ENCODE results near the gene CCDC134.
"Not testable (repeated sequence)": the region's sequence is repeated elsewhere in the genome, so short reads cannot be mapped to it uniquely, and the experiment has no call there.

CCDC134 gene

DNA sequence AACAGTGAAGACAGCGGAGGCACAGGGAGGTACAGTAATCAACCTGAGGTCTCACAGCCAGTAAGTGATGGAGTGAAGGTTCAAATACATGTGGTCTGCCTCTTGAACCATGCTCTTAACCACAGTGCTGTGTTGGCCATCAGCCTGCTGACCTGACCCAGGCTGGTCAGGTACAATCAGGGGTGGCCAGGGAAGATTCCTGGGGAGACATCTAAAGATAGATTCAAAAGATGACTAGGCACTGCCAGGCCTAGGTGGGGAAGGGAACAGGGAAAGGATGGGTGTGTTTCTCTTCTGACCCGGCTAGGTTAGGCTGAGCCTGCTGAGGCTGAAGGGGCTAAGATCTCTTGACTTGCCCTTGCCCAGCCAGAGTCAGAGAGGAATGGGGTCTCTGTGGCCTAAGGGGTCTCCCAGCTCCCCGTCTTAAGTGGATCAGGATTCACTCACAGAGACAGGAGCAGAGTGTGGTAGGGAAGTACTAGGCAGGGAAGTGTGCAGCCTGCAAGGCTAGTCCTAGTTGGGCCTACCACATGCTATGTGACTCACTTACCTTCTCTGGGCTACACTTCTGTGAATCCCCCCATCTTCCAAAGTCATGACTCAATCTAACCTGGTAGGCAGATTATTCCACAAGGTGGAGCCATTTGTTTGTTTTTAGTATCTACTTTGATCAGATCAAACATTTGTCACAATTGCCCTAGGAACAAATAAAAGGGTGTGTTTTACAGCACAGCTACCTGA is 22.0 kb downstream of the CCDC134 start:
- in situ Hi-C loops (cut with MboI; ENCODE audit: low sequenced_read_pairs) = no loop called here

DNA sequence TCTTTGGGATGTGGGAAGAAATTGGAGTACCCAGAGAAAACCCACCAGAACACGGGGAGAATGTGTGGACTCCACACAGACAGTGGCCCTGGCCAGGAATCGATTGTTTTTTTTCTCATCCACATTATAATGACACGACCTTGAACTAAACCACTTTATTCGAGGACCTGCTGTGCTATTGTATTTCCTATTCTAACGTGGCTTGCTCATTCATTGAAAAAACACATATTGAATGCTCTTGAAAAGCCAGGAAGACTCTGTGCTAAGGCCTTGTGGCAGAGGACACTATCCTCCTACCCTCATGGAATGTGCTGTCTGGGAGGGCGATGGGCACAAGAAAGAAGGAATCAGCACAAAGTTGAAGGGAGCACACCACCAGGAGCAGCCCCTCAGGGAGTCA is 23.3 kb downstream of the CCDC134 start:
- in situ Hi-C loops (cut with MboI; ENCODE audit: low sequenced_read_pairs) = no loop called here

DNA sequence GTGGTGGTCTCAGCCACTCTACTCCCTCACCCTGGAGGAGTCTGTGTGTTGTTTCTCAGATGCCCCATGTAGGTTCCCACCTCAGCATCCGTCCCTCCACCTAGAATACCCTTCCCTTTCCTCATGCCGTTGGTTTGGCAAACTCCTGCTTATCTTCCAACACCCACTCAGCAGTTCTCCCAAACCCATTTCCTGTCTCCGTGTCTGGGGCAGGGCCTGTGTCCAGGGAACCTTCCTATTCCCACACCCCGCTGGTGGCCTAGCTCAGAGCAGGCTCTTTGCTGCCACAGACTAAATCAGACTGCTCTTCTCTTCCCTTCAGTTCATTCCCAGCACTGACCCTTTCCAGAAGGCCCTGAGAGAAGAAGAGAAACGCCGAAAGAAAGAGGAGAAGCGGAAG is 24.9 kb downstream of the CCDC134 start:
- in situ Hi-C loops (cut with MboI; ENCODE audit: low sequenced_read_pairs) = no loop called here

DNA sequence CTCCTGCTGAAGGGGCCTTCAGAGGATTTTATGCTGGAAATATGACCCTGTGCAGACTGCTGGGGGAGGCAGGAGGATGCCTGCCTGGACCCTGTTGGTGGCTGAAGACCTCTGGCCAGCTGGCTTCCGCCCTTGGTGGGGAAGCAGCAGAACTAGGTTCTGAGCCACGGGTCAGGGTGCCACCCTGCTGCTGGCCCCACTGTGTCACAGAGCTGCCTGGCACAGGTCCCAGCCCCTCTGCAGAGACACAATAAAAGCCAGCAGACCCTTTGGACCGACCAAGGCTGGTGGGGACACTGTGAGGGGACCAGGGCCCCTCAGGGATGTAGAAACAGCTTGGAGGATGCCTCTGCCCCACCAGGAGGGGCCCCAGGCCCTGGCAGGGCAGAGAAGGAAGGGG is 25.5 kb downstream of the CCDC134 start:
- in situ Hi-C loops (cut with MboI; ENCODE audit: low sequenced_read_pairs) = no loop called here

DNA sequence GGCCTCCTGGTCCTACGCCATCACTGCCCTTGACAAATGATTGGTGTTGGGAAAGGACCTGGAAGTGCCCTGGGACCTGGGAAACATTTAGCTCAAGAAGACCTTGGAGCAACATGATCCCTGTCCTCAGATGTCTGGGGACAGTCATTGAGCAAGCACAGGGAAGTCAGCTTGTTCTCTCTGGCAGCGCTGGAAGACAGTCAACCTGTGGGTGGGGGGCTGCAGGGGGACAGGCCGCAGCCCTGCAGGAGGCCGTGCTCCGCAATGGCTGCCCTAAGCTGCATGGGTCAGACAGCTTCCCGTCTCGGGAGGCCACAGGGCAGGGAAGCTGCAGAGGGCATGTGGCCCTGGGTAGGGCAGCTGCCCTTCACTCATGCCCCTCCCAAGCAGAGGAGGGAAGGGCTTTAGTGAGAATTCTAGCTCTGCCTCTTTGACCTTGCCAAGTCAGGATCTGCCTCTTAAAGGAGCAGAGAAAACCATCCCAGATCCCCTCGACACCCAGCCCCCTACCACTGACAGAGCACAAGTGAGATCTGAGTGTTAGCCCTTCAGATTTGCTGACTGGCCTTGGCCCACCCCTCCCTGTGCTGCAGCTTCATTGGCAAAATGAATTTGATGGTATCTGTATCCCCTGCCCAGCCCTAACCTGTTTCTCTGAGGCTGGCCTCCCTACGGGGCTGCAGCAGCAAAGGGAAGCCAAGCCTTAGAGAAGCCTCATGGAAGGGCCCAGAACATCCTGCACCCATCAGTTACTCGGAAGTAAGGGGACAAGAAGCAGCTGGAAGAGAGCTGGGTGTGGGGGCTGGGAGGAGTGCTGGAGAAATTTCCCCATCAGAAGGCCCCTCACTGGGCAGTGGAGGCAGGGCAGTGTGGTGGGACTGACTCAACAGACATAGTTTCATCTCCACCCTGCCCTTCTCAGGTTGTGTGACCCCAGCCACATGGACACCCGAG is 26.2 kb downstream of the CCDC134 start:
- in situ Hi-C loops (cut with MboI; ENCODE audit: low sequenced_read_pairs) = no loop called here

DNA sequence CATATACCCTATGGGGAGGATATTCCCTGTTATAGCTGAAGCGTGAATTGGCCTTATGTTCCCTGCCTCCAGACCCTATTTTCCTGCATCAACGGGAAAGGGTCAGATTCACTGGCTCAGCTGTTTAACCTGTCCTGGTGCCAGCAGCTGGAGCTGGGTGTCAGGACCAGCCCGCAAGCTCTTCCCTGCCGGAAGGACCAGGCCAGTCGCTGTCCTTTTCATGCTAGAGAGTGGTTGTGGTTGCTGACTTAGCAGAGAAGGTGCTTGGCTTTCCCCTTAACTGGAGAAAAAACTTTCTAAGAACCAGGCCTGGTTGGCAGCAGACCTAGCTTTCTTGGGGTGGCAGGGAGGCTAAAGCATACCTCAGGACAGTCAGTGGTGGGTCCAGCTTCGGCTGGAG is 27.2 kb downstream of the CCDC134 start:
- in situ Hi-C loops (cut with MboI; ENCODE audit: low sequenced_read_pairs) = no loop called here

DNA sequence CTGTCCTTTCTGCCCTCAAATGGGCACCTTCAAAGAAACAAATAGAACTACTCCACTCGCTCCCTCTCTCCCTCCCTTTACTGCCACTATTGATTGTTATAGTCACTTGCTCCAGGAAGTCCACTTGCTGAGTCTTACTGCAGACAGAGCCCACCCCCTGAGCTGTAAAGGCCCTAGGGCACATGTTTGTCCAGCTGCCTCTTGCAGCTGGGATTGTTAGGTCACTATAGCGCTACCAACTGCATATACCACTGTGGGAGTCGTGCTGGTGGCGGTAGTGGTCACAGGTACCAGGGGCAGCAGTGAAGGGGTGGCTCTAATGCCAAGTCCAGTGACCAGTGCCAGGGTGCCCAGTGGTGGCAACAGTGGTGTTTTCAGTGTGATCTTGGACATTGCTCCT is 28.0 kb downstream of the CCDC134 start:
- in situ Hi-C loops (cut with MboI; ENCODE audit: low sequenced_read_pairs) = no loop called here

DNA sequence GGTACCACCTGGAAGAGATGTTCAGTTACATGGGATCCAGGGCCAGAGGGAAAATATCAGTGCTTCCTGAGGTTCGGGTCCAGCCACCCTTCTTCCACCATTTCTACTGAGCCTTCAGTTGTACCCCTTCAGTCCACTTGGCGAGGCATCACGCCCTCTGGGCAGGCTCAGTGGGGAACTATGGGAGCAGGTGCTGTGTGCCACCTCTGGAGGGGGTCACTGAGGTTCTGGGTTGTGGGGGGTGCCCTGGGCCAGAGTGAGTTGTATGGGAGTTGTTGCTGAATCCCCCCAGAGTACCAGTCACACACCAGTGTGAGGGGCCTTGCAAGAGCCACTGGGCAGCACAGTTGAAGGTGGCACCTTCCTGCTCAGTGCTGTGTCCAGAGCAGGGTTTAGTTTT is 29.7 kb downstream of the CCDC134 start:
- in situ Hi-C loops (cut with MboI; ENCODE audit: low sequenced_read_pairs) = no loop called here

DNA sequence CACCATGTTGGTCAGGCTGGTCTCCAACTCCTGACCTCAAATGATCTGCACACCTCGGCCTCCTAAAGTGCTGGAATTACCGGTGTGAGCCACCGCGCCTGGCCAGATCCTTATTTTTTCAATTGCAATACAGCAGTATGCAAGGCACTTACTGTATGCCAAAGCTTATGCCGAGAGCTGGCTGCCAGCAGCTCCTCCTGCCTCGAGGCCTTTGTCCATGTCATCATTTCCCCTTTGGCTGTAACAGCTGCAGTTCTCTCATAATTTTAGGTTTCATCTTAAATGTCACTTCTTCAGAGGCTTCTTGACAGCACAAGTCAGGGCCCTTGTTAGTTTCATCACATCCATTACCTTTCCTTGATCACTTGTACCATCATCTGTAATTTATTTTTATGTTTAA is 30.9 kb downstream of the CCDC134 start:
- in situ Hi-C loops (cut with MboI; ENCODE audit: low sequenced_read_pairs) = no loop called here

DNA sequence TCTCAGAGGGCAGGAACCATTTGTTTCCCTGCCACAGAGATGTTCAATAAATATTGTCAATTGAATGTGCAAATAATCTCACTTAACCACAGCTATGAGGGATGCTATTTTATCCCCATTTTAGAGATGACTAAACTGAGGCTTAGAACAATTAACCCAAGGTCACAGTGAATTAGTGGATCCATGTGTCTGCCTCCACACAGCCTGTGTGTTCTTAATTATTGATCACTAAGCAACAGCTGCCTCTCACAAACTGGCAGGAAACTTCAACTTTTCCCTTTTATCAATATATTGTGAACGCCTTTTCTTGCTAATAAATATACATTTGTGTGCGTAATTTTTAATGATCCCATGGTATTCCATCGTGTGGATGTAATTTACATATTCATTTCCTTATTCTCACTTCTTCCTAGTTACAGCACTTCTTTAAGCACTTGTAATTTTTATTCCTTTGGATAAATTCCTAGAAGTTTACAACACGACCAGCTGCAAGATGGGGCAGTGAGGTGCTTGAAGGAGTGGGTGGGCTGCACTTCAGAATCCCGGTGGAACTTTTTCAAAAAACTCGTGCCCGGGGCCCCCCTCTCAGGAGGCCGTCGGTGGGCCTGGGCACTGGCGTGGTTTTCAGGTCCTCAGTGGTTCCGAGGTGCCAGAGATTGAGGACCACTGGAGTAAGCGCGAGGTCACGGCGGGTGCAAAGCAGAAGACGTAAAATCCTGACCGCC is 31.5 kb downstream of the CCDC134 start:
- in situ Hi-C loops (cut with MboI; ENCODE audit: low sequenced_read_pairs) = no loop called here

DNA sequence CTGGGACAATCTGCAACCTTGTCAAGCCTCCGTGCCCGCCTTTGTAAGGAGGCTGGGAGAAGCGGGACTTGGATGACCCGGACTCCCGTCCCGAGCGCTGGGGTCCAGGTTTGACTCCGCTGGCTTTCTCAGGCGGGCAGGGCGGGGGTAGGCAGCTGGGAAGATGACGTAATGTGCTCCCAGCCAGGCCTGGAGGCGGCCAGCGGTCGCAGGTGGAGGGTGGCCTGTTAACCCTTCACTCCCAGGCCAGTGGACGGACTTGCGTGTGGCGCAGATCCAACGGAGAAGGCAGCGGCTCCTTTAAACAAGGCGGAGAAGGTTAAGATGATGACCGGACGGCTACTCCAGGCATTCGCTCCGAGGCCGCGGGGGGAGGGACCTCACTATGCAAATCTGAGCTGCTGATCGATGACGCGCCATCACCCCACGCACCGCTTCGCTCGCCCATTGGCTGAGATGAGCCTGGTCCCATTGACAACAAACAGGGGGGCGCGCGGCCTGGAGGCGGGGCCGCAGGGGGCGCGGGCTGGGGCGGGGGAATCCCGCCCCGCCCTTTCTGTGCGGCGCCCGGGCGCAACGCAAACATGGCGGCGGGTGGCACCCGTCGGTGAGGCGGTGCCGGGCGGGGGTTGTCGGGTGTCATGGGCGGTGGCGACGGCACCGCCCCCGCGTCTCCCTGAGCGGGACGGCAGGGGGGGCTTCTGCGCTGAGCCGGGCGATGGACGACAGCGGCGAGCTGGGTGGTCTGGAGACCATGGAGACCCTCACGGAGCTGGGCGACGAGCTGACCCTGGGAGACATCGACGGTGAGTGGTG is 32.3 kb downstream of the CCDC134 start, which contains the start of gene SREBF2:
SREBF2 (plus strand) TSS at position 553 of the 816 bp plus-strand sequence; CDS start at position 719, 166 bp downstream.
- in situ Hi-C loops (cut with MboI; ENCODE audit: low sequenced_read_pairs) = no loop called here

DNA sequence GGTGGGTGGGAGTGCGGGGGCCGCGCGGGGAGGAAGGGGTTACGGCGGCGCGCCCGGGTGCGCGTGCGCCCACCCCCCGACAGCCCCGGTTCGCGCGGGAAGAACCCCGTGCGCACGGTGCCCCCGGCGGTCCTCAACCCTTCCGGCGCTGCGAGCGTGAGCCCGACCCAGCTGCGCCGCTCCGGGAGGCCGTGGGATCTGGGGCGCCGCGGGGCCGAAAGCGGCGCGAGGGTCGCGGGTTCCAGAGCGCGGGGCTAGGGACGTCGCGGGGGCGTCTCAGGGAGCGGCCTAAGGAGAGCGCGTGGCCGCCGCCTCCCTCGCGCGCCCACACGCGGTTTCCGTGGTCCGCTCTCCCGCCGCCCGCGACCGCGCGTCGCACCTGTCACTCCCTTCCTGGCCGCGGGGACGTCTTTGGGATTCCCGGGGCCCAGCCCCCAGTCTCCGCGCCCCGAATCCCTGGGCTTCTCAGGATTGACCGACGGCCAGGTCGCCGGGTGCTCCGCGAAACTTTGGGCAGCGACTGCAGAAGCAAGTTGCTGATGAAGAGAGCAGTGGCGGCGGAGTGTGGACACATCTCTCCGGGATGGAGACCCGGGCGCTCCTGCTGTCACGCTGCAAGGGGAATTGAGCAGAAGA is 33.0 kb downstream of the CCDC134 start:
- in situ Hi-C loops (cut with MboI; ENCODE audit: low sequenced_read_pairs) = no loop called here

DNA sequence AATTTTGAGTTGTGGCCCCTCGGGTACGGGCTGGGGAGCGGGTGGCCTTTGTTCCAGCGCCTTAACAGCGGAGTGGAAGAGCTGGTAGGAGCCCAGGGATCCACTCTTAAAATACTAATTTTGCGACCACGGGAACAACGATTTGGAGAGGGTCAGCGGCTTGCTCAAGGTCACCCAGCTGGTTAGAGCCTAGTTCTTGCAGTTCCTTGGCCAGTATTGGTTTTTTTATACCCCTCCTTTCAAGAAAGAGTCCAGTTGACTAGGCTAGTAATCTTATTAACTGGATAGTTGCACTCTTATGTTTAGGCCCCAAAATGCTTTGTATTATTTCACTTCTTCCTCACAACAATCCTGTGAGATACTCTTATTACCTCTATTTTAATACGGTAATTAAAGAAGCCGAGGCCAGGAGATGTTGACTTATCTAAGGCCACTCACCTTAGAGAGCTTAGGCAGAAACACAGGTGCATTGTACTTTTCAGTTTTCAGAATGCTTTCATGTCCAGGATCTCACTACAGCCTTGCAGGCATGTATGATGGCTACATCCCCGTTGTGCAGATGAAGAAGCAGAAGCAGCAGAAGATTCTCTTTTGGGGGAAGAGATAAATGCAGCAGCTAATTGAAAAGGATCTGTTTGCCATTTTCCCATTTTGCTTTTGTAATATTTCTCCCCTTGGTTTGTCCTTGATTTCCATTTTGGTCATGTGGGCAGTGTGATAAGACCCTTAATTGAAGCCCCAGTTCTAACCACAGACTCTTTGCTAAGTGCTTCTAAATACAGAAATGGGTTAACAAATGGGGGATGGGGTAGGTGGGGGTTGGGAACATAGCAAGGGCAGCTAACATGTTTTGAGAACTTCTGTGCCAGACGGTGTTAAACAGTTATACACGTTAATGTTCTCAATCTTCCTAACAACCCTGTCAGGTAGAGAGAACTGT is 33.8 kb downstream of the CCDC134 start:
- in situ Hi-C loops (cut with MboI; ENCODE audit: low sequenced_read_pairs) = no loop called here

DNA sequence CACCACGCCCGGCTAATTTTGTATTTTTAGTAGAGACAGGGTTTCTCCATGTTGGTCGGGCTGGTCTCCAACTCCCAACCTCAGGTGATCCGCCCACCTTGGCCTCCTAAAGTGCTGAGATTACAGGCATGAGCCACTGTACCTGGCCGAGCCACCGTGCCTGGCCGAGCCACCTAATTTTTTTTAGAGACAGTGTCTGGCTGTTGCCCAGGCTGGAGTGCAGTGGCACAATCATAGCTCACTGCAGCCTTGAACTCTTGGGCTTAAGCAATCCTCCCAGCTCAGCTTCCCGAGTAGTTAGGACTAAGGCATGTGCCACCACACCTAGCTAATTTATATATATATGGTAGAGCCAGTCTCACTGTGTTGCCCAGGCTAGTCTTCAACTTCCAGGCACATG is 35.0 kb downstream of the CCDC134 start:
- in situ Hi-C loops (cut with MboI; ENCODE audit: low sequenced_read_pairs) = not testable (repeated sequence)

DNA sequence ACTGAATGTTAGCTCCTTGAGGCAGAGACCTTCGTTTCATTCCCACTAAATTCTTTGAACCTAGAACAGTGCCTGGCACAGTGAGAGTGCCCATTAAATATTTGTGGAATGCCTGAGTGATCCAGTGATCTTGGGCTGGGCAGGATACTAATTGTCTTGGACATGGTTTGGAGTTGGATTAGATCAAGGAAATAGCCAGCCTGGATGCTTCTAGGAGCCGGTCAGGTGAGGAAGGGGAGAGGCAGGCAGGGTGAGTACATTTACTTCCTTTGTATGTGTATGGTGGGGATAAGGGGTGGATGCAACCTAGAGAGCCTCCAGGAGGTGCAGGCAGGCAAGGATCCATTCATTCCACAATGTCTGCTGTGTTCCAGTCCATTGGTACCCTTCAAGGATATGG is 36.1 kb downstream of the CCDC134 start:
- in situ Hi-C loops (cut with MboI; ENCODE audit: low sequenced_read_pairs) = no loop called here

DNA sequence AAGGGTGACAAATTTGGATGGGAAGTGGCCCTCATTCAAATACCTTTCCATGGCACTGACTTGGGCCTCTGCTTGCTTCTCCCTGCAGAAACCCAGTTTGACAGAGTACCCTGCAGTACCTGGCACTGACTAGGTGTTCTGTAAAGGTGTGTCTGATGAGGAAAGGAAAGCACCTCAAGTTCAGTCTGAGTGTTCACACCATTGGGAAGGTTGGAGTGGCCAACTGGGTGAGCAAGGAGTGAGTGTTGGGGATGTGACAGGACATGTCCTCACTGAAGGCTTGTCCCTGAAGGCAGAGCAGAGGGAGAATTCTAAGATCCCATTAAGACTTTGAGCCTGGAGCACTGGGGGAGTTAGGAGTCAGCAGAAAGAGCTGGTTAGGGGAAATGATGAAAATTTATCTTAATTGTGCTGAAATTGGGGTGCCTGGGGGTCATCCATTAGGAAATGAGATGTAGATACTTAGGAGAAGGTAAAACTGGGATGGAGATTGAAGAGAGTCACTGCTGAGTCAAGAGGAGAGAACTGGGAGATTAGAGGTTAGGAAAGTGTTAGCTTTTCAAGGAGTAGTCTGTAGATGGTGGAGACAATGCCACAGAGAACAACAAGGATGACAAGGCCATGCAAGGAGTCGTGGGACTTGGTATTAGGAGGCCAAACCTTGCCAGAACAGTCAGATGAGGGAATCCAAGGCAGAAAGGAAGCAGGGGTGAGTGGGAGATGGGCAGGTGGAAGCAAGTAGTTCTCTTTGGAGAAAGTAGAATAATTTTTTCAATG is 38.6 kb downstream of the CCDC134 start:
- in situ Hi-C loops (cut with MboI; ENCODE audit: low sequenced_read_pairs) = no loop called here

DNA sequence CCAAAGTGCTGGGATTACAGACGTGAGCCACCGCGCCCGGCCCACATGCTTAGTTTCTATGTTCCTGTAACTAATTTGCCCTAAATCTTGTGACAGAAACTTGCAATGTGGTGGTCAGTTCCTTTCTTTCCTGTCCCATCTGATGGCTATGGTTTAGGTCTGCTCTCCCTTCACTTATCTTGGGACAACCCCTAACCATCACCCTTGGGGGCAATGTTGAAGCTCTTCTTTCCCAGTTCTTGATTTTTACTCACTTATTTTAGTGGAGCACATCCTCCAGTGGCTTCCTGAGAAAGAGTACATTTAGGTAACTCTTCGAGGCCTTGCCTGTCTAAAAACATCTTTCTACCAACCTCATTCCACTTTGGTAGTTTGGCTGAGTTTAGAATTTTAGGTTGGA is 39.7 kb downstream of the CCDC134 start:
- in situ Hi-C loops (cut with MboI; ENCODE audit: low sequenced_read_pairs) = no loop called here

DNA sequence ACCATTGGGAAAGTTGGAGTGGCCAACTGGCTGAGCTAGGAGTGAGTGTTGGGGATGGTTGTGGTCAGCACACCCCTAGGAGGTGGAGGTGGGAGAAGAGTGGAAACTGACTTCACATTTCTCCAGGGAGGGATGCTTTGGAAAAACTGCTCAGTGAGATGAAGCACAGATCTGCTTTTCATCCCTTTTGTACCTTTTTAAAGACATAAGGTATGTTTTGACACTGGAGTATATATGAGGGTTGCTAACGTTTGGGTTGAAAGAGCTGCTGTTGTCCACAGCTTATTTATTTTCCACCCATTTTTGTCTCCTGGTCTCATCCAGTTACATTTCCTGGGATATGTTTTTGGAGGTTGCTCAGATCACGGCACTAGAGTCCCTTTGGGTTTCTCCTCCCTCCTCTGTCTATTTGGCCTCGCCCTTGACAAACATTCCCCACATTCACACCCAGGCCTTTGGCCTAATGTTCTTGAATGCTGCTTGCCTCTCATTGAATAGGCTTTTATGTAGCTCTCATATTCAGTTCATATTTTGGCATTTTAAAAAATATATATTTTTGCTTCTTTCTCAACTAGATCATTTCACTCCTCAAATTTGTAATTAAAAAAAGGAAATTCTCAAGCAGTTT is 40.7 kb downstream of the CCDC134 start:
- in situ Hi-C loops (cut with MboI; ENCODE audit: low sequenced_read_pairs) = no loop called here

All from hTERT RPE-1 (cell line).